OCI-LY1 (cell line): Measurements from ENCODE around the gene CLPTM1L.

Experiments
- EZH2 ChIP-seq: fragments of 200-600 bp; sonication (generic), shearing (Covaris generic); IDR thresholded peaks from 2 replicates; pipeline ENCODE4 v1.8.0; 2017; ENCODE audit warnings: borderline replicate concordance, mixed run types, mild to moderate bottlenecking, antibody characterized with exemption, low read length, moderate library complexity, mixed read lengths
- TF ChIP-seq, protein P1 (sequence below): fragments of 200-600 bp; sonication (generic), shearing (Covaris generic); IDR thresholded peaks from 2 replicates; pipeline ENCODE4 v1.5.1; 2017; ENCODE audit warnings: mild to moderate bottlenecking, antibody characterized with exemption, low read length, moderate library complexity, mixed read lengths

GRCh38 chr5:1370006-1370405 is 25.1 kb upstream of the CLPTM1L start:
- TF ChIP-seq, protein P1, sequence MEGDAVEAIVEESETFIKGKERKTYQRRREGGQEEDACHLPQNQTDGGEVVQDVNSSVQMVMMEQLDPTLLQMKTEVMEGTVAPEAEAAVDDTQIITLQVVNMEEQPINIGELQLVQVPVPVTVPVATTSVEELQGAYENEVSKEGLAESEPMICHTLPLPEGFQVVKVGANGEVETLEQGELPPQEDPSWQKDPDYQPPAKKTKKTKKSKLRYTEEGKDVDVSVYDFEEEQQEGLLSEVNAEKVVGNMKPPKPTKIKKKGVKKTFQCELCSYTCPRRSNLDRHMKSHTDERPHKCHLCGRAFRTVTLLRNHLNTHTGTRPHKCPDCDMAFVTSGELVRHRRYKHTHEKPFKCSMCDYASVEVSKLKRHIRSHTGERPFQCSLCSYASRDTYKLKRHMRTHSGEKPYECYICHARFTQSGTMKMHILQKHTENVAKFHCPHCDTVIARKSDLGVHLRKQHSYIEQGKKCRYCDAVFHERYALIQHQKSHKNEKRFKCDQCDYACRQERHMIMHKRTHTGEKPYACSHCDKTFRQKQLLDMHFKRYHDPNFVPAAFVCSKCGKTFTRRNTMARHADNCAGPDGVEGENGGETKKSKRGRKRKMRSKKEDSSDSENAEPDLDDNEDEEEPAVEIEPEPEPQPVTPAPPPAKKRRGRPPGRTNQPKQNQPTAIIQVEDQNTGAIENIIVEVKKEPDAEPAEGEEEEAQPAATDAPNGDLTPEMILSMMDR: no peak
- TF ChIP-seq EZH2: no peak
